GM12878 (cell line): ENCODE results near the gene POLD2. TPM values are rescaled to one million over a fixed set of nuclear protein-coding genes. Genes with fewer than 3 reads are reported as not detected.
A peak's percentile ranks its signal among the peaks of the same experiment; 100 is the strongest.

Source experiments
- ATAC-seq: fragments of 200-7000 bp; cut with Tn5 transposase; 3 replicates; pipeline ENCODE4 v1.9.1; 2020; ENCODE audit warnings: mild to moderate bottlenecking, moderate library complexity
- BruUV-seq: library from RNA; stranded (reverse); fragments of 400-500 nt; replicated peaks from 2 replicates; lab custom pipeline; 2021; lab: Mats Ljungman, UMichigan
- CTCF ChIA-PET: fragments of 300-600 bp; sonication (Branson Sonifier 250); formaldehyde crosslinking; extraction: SDS; loops from one replicate; lab custom pipeline; 2021; ENCODE audit warnings: inconsistent platforms; lab: Yijun Ruan, JAX
- POLR2A ChIA-PET: fragments of 350-600 bp; formaldehyde crosslinking; extraction: SDS; loops from one replicate; lab custom pipeline; 2021; ENCODE audit warnings: inconsistent platforms; lab: Charles Lee
- RAD21 ChIA-PET: fragments of 300-600 bp; sonication (Branson Sonifier 250); formaldehyde crosslinking; loops from one replicate; lab custom pipeline; 2023; ENCODE audit warnings: antibody characterized with exemption; ENCODE audit not compliant: unreplicated experiment; lab: Charles Lee
- SMC1A ChIA-PET: fragments of 300-600 bp; sonication (Branson Sonifier 250); formaldehyde crosslinking; loops from one replicate; lab custom pipeline; 2023; ENCODE audit not compliant: unreplicated experiment, uncharacterized antibody; lab: Charles Lee
- DNase-seq: peaks from one replicate; pipeline ENCODE4 v3.0.0-alpha.2; 2011; ENCODE audit warnings: low read depth, low spot score
- FAIRE-seq: peaks from 3 replicates; lab custom pipeline; 2011; peaks lifted over from hg19 to GRCh38; lab: Jason Lieb, UNC
- H2AFZ ChIP-seq: 2 replicates; pipeline ENCODE4 v1.6.0; 2011; ENCODE audit warnings: low read depth, low read length, control low read depth; ENCODE audit not compliant: control insufficient read depth
- H3K27ac ChIP-seq: 2 replicates; pipeline ENCODE4 v1.5.1; 2011; ENCODE audit warnings: control low read depth; ENCODE audit not compliant: control insufficient read depth, insufficient read depth
- H3K27me3 ChIP-seq, 2 experiments: replicated peaks in 1 of 2; 2 replicates each; pipeline versions ENCODE4 v1.6.0 to v1.6.1; 2011; ENCODE audit warnings: low read length in 1 of 2; ENCODE audit not compliant: control insufficient read depth in 2 of 2, insufficient read depth in 2 of 2
- H3K36me3 ChIP-seq, 2 experiments: 2 replicates each; pipeline ENCODE4 v1.5.1; 2011; ENCODE audit warnings: low read length in 1 of 2; ENCODE audit not compliant: control insufficient read depth in 2 of 2, insufficient read depth in 2 of 2
- H3K4me1 ChIP-seq: 2 replicates; pipeline ENCODE4 v1.6.1; 2011; ENCODE audit warnings: mild to moderate bottlenecking, low read length, moderate library complexity, mixed read lengths; ENCODE audit not compliant: control insufficient read depth, insufficient read depth
- H3K4me2 ChIP-seq: 2 replicates; pipeline ENCODE4 v1.6.0; 2011; ENCODE audit warnings: control low read depth; ENCODE audit not compliant: control insufficient read depth, insufficient read depth
- H3K4me3 ChIP-seq: fragments of 200-600 bp; sonication (generic); 2 replicates; pipeline ENCODE4 v1.5.1; 2016
- H3K79me2 ChIP-seq: 2 replicates; pipeline ENCODE4 v1.6.0; 2011; ENCODE audit warnings: low read length; ENCODE audit not compliant: control insufficient read depth, insufficient read depth
- H3K9ac ChIP-seq: 2 replicates; pipeline ENCODE4 v1.8.0; 2011; ENCODE audit warnings: low read length, control low read depth, mixed read lengths; ENCODE audit not compliant: control insufficient read depth, insufficient read depth
- H3K9me3 ChIP-seq: replicated peaks from 3 replicates; pipeline ENCODE4 v1.5.1; 2011; ENCODE audit warnings: mild to moderate bottlenecking, low read length; ENCODE audit not compliant: control insufficient read depth, insufficient read depth
- H4K20me1 ChIP-seq: 2 replicates; pipeline ENCODE4 v1.6.0; 2011; ENCODE audit not compliant: control insufficient read depth, insufficient read depth
- CEBPZ ChIP-seq: fragments of 150-350 bp; IDR thresholded peaks from 2 replicates; pipeline ENCODE4 v1.6.1; 2016; ENCODE audit warnings: low read depth, low read length
- CHD2 ChIP-seq: IDR thresholded peaks from 2 replicates; pipeline ENCODE4 v1.6.1; 2011; ENCODE audit warnings: low read depth, low read length, improper control_type of control experiment, borderline replicate concordance
- EZH2 ChIP-seq: IDR thresholded peaks from 2 replicates; pipeline ENCODE4 v1.6.1; 2012; ENCODE audit warnings: low read depth, mild to moderate bottlenecking, control low read depth, inconsistent platforms, low read length, borderline replicate concordance; ENCODE audit not compliant: control insufficient read depth
- NR2C1 ChIP-seq: fragments of 450-650 bp; IDR thresholded peaks from 2 replicates; pipeline ENCODE4 v1.6.1; 2017; ENCODE audit warnings: antibody characterized with exemption, mild to moderate bottlenecking, moderate library complexity
- NR2F1 ChIP-seq: fragments of 450-650 bp; conservative IDR thresholded peaks from 2 replicates; pipeline ENCODE4 v1.6.1; 2017; ENCODE audit warnings: mild to moderate bottlenecking
- POLR2AphosphoS5 ChIP-seq: IDR thresholded peaks from 2 replicates; pipeline ENCODE4 v1.6.1; 2011; ENCODE audit warnings: mild to moderate bottlenecking, low read length, inconsistent platforms
- POU2F2 ChIP-seq: IDR thresholded peaks from 3 replicates; pipeline ENCODE4 v1.6.1; 2011; ENCODE audit warnings: low read depth, mild to moderate bottlenecking, low read length, borderline replicate concordance
- RELA ChIP-seq: fragments of 450-650 bp; IDR thresholded peaks from 2 replicates; pipeline ENCODE4 v1.8.0; 2014; ENCODE audit warnings: borderline replicate concordance; ENCODE audit not compliant: partially characterized antibody
- RELB ChIP-seq: fragments of 450-650 bp; IDR thresholded peaks from 2 replicates; pipeline ENCODE4 v1.6.1; 2017; ENCODE audit warnings: low read depth, mild to moderate bottlenecking, moderate library complexity
- SKIL ChIP-seq: fragments of 450-650 bp; IDR thresholded peaks from 2 replicates; pipeline ENCODE4 v1.6.1; 2017; ENCODE audit warnings: mild to moderate bottlenecking, low read depth, inconsistent platforms; ENCODE audit not compliant: poor library complexity, severe bottlenecking
- SUZ12 ChIP-seq: fragments of 200-600 bp; sonication (generic); IDR thresholded peaks from one replicate; pipeline ENCODE4 v1.6.1; 2018; ENCODE audit warnings: antibody characterized with exemption, mild to moderate bottlenecking; ENCODE audit not compliant: unreplicated experiment
- WRNIP1 ChIP-seq: IDR thresholded peaks from 2 replicates; pipeline ENCODE4 v1.6.1; 2011; ENCODE audit warnings: low read depth, low read length, improper control_type of control experiment, borderline replicate concordance
- YBX1 ChIP-seq: fragments of 450-650 bp; IDR thresholded peaks from 2 replicates; pipeline ENCODE4 v1.6.1; 2016; ENCODE audit warnings: antibody characterized with exemption
- ZNF217 ChIP-seq: fragments of 450-650 bp; IDR thresholded peaks from 2 replicates; pipeline ENCODE4 v1.6.1; 2017; ENCODE audit warnings: antibody characterized with exemption, mild to moderate bottlenecking
- ZSCAN29 ChIP-seq: fragments of 450-650 bp; IDR thresholded peaks from 2 replicates; pipeline ENCODE4 v1.6.1; 2017; ENCODE audit warnings: mild to moderate bottlenecking, moderate library complexity
- WGBS: methylation state at CpG from one replicate; pipeline ENCODE4 v1.1.6; 2016; ENCODE audit warnings: low lambda C conversion rate; ENCODE audit not compliant: insufficient replicate concordance, insufficient coverage; ENCODE audit errors: missing lambda C conversion rate; 5-methylcytosine and 5-hydroxymethylcytosine counted together
- in situ Hi-C: fragments of 300-500 bp; cut with MboI; formaldehyde crosslinking; loops from 9 replicates; pipeline ENCODE4 v1.14.3; 2018; ENCODE audit warnings: mixed read lengths
- intact Hi-C: fragments of 100-400 bp; cut with micrococcal nuclease; formaldehyde crosslinking; loops from one replicate; pipeline ENCODE4 v1.14.2; 2022; ENCODE audit not compliant: unreplicated experiment
- polyA plus RNA-seq, 11 experiments: library from polyadenylated mRNA; depleted of rRNA in 4 of 11; unstranded in 6 of 11; stranded (reverse) in 5 of 11; fragments of >200 nt; fragmentation: Nextera tagmentation in 4 of 11; fragmentation: Illumina TruSeq in 1 of 11; extraction: Ambion mirVana in 4 of 11; extraction: Trizol in 1 of 11; gene quantifications; 1 replicate in 1 of 11; 2 replicates in 10 of 11; pipeline versions ENCODE4 v1.2.1 to v1.2.3, GENCODE V29; 2011 to 2016; ENCODE audit warnings: inconsistent platforms in 2 of 11, missing spikeins in 2 of 11, low read depth in 1 of 11
- total RNA-seq, 4 experiments: library from RNA; depleted of rRNA in 3 of 4; stranded (reverse); fragments of >200 nt in 3 of 4; fragmentation: Illumina TruSeq in 1 of 4; extraction: Trizol in 1 of 4; gene quantifications; 2 replicates each; pipeline versions ENCODE4 v1.2.1 to v1.2.3, GENCODE V29; 2013 to 2021

POLD2 gene
- total and polyA plus RNA-seq, 10 of the 15 experiments (the other 5 are each of a cell fraction or from before 2014, with no cell fraction given) = 19.1 to 287 (median 169) TPM

- no peaks in the 10 kb centered on the region for H3K9me3 ChIP-seq
- FAIRE-seq = no peak
- ChIA-PET CTCF (interaction anchor here (1.2 to 1.3 kb wide), 2 partner anchors 13 to 48 kb away, joined by 3 read pairs; no protein-coding TSS in a partner anchor), RAD21 (interaction anchor here (0.6 to 0.9 kb wide), 2 partner anchors 12 to 68 kb away, joined by 3 read pairs; no protein-coding TSS in a partner anchor), POLR2A (no interaction called here), SMC1A (no interaction called here)
- peaks cover 5% of the 10 kb centered on the region for H3K4me1 ChIP-seq
- no peaks in the 10 kb centered on the region for H3K36me3 ChIP-seq
- H3K9ac ChIP-seq = no peak overlapping the region
- H2AFZ ChIP-seq = no peak overlapping the region; the same call in 1 of the 2 replicates
- TF ChIP-seq SKIL = no peak
- no peak for TF ChIP-seq NR2C1
- TF ChIP-seq POU2F2 = no peak
- no peak for TF ChIP-seq ZSCAN29
- TF ChIP-seq RELB = no peak
- TF ChIP-seq YBX1 = no peak
- TF ChIP-seq ZNF217 = no peak
- no peak for TF ChIP-seq NR2F1
- no peak for TF ChIP-seq CHD2
- TF ChIP-seq POLR2AphosphoS5 = no peak
- no peak for TF ChIP-seq RELA
- no peak for TF ChIP-seq WRNIP1
- TF ChIP-seq EZH2 = no peak
- TF ChIP-seq SUZ12 = no peak
- TF ChIP-seq CEBPZ = no peak
- no peak overlapping the region for H3K4me2 ChIP-seq
- H3K27me3 ChIP-seq = no peaks in the 10 kb centered on the region; a peak in 2 of 4 replicates
- in situ Hi-C loops = no loop called here
- H3K27ac ChIP-seq = no peak overlapping the region
- intact Hi-C loops = loop anchor here (5.0 kb wide), 1 partner anchor 42 kb away; no protein-coding TSS in a partner anchor
- BruUV-seq = no TSS peak
- no peak overlapping the region for H3K4me3 ChIP-seq
- no peaks in the 10 kb centered on the region for H4K20me1 ChIP-seq
- ATAC-seq = peak; percentile 11; the same call in 1 of the 3 replicates
- H3K79me2 ChIP-seq = no peaks in the 10 kb centered on the region
- DNase-seq = no peak
- WGBS = 56% methylated on average over 18 of the region's 18 CpGs
These were observed 26.5 kb upstream of the POLD2 start for GRCh38 chr7:44149571-44150465.
